ENCODE data around the gene FSTL4.

- TF ChIP-seq CTCF (conservative IDR thresholded peaks at IDR 0.05; ENCODE audit: low read depth in 2 of 2) (no peak), POLR2AphosphoS5 (IDR thresholded peaks at IDR 0.05; ENCODE audit: low read depth) (no peak), ZNF114 (CRISPR knock-in tag; IDR thresholded peaks at IDR 0.05) (no peak), EZH2phosphoT487 (IDR thresholded peaks at IDR 0.05; ENCODE audit: unreplicated experiment) (no peak), EZH2 (IDR thresholded peaks at IDR 0.05; ENCODE audit: low read depth, unreplicated experiment) (no peak), JUNB (IDR thresholded peaks at IDR 0.05; ENCODE audit: unreplicated experiment) (no peak), ZNF331 (CRISPR knock-in tag; IDR thresholded peaks at IDR 0.05; ENCODE audit: low read depth) (no peak), NANOG (IDR thresholded peaks at IDR 0.05; ENCODE audit: borderline replicate concordance) (no peak), CREB1 (CRISPR knock-in tag; IDR thresholded peaks at IDR 0.05; ENCODE audit: low read depth) (no peak), ZNF462 (CRISPR knock-in tag; IDR thresholded peaks at IDR 0.05) (no peak), STAT1 (IDR thresholded peaks at IDR 0.05; ENCODE audit: unreplicated experiment) (no peak)
- TF ChIP-seq, protein P1, sequence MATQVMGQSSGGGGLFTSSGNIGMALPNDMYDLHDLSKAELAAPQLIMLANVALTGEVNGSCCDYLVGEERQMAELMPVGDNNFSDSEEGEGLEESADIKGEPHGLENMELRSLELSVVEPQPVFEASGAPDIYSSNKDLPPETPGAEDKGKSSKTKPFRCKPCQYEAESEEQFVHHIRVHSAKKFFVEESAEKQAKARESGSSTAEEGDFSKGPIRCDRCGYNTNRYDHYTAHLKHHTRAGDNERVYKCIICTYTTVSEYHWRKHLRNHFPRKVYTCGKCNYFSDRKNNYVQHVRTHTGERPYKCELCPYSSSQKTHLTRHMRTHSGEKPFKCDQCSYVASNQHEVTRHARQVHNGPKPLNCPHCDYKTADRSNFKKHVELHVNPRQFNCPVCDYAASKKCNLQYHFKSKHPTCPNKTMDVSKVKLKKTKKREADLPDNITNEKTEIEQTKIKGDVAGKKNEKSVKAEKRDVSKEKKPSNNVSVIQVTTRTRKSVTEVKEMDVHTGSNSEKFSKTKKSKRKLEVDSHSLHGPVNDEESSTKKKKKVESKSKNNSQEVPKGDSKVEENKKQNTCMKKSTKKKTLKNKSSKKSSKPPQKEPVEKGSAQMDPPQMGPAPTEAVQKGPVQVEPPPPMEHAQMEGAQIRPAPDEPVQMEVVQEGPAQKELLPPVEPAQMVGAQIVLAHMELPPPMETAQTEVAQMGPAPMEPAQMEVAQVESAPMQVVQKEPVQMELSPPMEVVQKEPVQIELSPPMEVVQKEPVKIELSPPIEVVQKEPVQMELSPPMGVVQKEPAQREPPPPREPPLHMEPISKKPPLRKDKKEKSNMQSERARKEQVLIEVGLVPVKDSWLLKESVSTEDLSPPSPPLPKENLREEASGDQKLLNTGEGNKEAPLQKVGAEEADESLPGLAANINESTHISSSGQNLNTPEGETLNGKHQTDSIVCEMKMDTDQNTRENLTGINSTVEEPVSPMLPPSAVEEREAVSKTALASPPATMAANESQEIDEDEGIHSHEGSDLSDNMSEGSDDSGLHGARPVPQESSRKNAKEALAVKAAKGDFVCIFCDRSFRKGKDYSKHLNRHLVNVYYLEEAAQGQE (IDR thresholded peaks at IDR 0.05; ENCODE audit: unreplicated experiment): no peak
- TF ChIP-seq, protein P2, sequence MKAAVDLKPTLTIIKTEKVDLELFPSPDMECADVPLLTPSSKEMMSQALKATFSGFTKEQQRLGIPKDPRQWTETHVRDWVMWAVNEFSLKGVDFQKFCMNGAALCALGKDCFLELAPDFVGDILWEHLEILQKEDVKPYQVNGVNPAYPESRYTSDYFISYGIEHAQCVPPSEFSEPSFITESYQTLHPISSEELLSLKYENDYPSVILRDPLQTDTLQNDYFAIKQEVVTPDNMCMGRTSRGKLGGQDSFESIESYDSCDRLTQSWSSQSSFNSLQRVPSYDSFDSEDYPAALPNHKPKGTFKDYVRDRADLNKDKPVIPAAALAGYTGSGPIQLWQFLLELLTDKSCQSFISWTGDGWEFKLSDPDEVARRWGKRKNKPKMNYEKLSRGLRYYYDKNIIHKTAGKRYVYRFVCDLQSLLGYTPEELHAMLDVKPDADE (IDR thresholded peaks at IDR 0.05): no peak
Observed at GRCh38 chr5:133200256-133200655, 412.1 kb downstream of the FSTL4 start.
